GM19372 (cell line): ENCODE measurements around the gene ZKSCAN8.
"Not testable (repeated sequence)": the region's sequence is repeated elsewhere in the genome, so short reads cannot be mapped to it uniquely, and the experiment has no call there.

Source experiments
- ATAC-seq: cut with Tn5 transposase; IDR thresholded peaks from one replicate; pipeline ENCODE4 v1.9.1; 2021; ENCODE audit warnings: mild to moderate bottlenecking, low read depth, moderate library complexity; ENCODE audit not compliant: unreplicated experiment

The ZKSCAN8 gene

DNA sequence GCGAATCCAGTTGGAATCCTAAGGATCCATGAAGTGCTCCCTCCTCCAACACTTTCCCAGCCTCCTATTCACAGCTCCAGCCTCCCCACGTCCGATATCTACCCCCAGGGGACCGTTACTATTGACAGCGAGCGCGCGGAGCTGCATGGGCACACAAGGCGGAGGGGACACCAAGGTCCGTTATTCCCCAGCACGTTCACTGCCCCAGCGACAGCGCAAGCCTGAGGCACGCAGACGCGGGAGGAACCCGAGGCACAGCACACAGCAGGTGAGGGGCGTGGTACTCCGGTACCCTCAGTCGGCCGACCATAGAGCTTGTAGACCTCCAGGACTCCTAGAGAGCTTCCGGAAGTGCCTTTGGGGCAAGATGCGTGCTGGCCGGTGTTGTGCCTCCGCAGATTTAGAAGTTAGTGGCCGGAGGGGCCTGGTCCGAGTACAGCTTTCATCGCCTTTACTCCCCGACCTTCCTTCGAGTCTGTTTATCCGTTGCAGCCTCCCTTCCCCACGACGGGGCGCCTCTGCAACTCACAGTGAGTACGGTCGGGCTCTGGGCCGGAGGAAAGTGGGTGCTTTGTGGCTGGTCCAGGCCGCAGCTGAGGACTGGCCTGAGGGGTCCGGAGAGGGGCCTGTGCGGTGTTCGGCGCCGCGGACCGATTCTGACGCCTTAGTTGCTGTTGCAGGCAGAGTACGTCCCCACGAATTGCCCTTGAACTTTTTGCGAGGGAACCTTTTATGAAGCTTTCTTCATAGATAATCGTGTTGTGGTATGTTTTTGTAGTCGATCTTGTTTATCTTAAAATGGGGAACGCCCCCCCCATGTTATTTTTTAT lies at the start of gene ZKSCAN8:
TSS of gene ZKSCAN8 (plus strand) at position 384 of the 830 bp plus-strand sequence. CDS start 6,525 bp downstream, outside the sequence.
- ATAC-seq, result peak; percentile 85

DNA sequence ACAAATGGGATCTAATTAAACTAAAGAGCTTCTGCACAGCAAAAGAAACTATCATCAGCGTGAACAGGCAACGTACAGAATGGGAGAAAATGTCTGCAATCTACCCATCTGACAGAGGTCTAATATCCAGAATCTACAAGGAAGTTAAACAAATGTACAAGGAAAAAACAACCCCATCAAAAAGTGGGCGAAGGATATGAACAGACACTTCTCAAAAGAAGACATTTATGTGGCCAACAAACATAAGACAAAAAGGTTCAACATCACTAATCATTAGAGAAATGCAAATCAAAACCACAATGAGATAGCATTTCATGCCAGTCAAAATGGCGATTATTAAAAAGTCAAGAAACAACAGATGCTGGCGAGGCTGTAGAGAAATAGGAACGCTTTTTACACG lies 39.5 kb upstream of the ZKSCAN8 start:
- not testable (repeated sequence) for ATAC-seq

DNA sequence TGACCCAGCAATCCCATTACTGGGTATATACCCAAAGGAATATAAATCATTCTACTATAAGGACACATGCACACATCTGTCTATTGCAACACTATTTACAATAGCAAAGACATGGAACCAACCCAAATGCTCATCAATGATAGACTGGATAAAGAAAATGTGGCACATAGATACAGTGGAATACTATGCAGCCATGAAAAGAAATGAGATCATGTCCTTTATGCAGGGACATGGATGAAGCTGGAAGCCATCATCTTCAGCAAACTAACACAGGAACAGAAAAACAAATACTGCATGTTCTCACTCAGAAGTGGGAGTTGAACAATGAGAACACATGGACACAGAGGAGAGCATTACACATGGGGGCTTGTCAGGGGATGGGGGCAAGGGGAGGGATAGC lies 39.0 kb upstream of the ZKSCAN8 start:
- ATAC-seq, result not testable (repeated sequence)

DNA sequence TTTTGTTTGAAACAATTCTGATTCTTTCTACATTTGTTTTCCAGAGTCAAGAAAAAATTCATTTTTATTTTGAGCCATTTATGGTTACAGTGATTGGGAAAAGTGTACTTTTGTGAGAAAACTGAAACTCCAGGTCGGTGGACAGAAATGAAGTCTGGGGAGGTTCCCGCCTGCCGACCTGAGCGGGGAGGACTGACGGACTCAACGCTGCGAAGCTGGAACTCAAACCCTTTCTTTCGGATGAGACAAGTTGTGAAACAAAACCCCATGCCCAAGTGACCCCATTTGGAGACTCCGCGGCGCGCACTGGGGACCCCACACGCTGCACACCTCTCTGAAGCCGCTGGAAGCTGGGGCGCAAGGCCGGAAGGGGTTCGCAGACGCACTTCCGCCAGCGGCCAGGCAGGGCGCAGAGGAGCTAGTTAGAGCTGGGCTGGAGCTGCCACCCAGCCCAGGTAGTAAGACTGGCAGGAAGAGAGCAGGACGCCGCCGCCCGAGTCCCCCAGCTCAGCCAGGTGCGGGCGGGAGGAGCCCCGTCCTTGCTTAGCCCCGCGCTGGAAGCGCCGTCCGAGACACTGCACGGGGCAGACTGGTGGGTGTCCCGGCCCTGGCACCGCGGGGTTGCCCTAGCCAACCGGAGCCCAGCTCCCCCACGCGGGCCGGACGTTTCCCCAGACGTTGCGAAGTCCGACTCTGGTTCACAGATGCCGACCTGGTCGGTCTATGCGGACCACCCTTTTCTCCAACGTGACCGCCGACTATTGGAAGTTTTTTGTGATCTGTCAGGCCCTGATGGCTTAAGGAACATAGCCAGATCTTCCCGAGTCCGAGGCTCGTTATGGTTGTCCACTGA lies 37.1 kb upstream of the ZKSCAN8 start:
- ATAC-seq, result peak; percentile 97

DNA sequence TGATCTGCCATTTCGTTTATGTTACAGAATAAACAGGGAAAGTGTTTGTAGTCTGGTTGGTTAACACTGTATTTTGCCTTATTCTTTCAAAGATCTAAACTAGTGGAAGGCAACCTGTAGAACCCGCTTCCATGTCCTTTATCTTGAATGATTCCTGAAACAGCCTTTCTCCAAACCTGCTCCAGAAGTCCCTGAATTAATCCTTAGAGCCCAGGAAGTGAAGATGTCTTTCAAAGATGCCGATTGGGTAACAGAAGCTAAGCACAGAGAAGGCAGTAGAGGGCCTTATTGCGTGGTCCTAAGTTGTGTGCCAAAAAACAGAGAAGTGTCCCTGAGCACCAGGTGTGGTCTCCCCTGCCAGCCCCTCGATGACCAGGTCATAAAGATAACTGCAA lies 36.4 kb upstream of the ZKSCAN8 start:
- no peak for ATAC-seq

DNA sequence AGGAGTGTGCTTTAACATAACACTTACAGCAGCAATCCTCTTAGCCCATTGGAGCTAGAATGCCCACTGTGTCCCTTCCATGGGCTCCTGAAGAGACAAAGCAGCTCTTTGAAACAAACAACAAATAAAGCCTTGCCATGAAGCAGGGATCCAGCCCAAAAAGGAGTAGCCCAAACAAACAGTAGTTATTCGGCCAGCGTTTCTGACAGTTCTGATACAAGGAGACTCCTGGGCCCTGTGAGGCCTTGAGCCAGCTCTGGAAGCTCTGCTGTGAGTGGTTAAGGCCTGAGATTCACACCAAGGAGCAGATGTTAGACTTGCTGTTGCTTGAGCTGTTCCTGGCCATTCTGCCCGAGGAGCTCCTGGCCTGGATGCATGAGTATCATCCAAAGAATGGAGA lies 34.2 kb upstream of the ZKSCAN8 start:
- ATAC-seq, result no peak

DNA sequence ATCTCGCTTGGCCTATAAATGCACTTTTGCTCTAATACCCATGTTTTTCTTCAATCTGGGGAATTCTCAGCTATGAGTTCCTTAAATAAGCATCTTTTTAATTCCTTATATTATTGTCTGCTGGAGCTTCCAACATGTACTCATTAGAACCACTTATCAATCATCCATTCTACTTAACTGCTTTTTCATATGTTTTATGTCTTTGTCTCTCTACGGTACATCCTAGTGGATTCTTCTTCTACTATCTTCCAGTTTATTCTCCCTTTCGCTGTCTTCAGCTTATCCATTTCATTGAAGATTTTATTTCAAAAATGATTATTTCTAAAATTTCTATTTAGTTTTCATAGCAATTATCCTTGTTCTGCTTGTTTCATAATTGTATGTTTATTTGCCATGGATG lies 29.7 kb upstream of the ZKSCAN8 start:
- no peak for ATAC-seq

DNA sequence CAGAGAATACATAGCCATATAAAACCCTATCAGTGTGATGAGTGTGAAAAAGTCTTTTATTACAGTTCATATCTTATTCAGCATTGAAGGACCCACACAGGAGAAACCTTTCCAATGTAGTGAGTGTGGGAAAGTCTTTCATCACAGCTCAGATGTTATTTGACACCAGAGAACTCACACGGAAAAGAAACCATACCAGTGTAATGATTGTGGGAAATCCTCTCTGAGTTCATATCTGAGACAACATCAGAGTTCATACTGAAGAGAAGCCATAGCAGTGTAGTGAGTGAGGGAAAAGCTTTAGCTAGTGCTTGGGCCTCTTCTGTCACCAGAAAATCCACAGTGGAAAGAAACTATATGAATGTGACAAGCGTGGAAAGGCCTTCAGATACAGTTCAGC lies 25.9 kb upstream of the ZKSCAN8 start:
- ATAC-seq, result no peak

DNA sequence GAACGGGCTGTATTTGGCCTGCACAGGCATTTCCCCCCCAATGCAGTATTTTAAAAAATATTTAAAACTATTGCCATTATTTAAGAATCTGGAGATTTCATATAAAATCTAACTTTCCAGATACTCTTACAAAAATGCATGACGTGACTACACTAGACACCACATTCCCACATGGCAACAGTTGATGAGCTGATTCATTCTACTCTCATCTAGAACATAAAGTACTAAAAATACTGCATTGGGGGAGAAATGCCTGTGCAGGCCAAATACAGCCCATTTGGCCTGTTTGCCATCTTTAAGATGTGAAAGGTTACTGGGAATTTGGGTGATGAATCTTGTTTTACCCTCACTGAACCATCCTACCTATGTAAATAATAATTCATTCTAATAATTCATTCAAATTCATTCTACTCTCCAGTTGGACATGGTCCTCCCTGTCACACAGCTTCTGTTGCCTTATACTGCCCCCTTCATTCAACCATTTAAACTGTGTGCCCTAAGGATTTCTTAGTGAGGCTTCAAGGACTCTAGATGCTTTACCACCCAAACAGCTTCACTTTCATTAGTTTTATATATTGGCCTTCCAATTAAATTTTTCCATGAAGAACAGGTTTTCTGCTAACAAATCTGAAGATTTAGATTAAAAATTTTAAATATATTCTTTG lies 24.2 kb upstream of the ZKSCAN8 start:
- no peak for ATAC-seq

DNA sequence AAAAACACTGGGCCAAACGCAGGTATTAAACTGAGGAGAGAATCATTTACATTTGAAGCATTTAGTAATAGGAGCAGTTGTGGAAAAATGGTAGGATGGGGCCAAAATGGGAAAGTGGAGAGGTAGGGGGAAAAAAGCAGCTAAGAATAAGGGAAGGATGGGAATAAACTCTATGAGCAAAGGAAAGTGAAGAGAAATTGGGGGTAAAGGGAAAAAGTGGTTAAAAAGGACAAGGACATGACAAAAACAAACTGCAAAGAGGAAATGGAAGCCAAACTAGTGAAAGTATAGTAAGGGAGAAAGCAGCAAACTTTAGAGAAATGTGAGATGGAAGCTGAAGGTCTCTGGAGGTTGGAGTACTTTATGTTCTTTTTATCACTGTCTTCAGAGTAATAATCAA lies 23.5 kb upstream of the ZKSCAN8 start:
- no peak for ATAC-seq

DNA sequence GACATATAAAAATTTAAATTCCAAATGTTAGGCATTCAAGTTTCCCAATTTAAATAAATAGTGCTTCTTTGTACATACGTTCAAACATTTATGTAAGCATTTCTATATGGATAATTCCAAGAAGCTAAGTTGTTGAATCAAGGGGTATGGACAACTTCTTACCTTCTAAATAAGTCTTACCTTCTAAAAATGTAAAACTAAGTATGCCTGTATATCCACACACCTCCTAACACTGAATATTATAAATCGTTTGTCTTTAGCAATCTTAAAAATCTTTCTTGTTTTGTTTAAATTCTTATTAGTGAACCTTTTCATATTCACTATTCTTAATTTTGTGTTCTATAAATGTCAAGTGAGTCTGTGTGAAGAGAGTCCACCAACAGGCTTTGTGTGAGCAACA lies 19.8 kb upstream of the ZKSCAN8 start:
- ATAC-seq, result no peak

DNA sequence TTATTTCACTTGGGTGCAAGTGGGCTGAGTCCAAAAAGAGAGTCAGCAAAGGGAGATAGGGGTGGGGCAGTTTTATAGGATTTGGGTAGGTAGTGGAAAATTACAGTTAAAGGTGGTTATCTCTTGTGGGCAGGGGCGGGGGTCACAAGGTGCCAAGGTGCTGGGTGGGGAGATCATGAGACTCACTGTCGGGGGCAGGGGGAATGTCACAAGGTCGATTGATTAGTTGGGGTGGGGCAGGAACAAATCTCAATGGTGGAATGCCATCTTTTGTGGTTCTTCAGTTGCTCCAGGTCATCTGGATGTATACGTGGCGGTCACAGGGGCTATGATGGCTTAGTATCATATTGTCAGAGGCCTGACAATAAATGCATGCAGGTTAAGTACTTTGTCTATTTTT lies 19.4 kb upstream of the ZKSCAN8 start:
- ATAC-seq, result not testable (repeated sequence)

DNA sequence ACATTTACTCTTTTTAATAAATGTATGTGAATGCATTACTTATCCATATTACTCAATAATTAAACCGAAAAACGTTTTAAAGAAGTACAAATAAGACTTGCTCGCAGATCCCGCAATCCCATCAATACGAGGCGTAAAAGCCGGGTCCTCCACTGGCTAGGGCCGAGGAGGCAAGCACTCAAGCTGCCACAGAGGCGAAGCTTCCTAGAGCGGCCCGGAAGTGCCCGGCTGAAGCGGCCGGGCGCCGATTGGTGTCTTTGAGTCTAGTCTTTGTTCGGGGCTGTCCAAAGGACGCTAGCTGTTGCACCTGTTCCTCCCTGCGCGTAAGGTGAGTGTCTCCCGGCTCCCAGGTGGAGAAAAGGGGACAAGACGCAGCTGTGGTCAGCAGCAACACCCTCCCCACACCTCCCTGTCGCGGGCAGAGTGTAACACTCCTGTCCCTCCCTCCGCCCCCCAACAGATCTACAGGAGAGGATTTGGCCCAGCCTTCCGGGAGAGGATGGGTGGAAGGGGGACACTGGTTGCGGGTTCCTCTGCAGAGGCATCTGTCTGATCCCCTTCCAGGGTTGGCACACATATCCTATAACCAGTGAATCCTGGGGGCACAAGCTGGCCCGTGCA lies 17.2 kb upstream of the ZKSCAN8 start, which contains the start of gene ZSCAN16:
TSS of gene ZSCAN16 (plus strand) at position 260 of the 621 bp plus-strand sequence. CDS start 835 bp downstream, outside the sequence.
- ATAC-seq, result peak; percentile 100

DNA sequence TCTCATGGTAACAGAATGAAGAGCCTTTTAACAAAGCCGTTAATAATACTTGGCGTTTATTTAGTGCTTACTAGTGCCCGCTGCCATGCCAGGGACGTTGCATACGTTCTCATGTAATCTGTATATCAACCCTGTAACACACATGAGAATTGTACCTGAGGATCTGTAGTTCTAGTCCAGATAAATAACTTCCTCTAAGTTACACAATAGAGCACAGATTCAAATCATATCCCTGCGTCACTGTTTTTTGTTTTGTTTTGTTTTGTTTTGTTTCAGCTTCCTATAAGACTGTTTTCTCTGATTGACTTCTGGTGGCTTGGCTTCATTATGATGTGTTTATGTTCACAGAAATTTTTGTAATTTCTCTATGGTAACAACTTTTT lies 16.7 kb upstream of the ZKSCAN8 start:
- no peak for ATAC-seq

DNA sequence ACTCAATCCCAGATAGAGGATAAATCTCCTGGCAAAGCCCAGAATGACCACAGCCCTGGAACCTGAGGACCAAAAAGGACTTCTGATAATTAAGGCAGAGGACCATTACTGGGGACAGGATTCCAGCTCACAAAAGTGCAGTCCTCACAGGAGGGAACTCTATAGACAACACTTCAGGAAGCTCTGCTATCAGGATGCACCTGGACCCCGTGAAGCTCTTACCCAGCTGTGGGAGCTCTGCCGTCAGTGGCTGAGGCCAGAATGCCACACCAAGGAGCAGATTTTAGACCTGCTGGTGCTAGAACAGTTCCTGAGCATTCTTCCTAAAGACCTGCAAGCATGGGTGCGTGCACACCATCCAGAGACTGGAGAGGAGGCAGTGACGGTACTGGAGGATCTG lies 16.3 kb upstream of the ZKSCAN8 start:
- ATAC-seq, result no peak

DNA sequence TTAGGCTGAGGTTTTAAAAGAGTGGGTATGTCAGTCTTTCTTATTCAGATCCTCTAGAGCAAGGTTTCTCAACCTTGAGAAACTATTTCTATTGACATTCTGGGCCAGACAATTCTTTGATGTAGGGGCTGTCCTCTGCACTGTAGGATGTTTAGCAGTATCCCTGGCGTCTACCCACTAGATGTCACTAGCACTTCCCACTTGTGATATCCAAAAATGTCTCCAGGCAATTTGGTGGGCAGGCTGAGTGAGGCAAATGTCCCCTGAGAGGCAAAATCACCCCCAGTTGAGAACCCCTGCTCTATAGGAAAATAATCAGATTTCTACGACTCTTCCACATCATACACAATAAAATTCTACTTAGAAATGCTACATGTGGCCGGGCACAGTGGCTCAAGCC lies 7.7 kb upstream of the ZKSCAN8 start:
- no peak for ATAC-seq

DNA sequence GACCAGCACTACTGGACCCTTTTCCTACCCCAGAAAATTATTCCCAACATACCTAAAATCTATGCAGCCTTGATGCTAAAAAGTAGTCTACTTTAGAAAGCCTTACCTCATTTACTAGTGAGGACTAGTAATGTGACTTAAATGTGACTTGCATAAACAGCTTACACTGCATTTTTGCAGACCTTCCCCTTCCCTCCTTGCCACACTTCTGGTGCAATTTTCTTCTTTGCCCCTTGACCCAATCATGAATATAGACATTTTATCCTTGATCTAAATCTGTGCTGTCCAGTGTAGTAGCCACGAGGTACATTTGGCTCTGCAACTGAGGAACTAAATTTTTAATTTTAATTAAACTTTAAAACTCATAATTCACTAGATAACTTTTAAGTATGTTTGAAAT lies 7.0 kb upstream of the ZKSCAN8 start:
- no peak for ATAC-seq

DNA sequence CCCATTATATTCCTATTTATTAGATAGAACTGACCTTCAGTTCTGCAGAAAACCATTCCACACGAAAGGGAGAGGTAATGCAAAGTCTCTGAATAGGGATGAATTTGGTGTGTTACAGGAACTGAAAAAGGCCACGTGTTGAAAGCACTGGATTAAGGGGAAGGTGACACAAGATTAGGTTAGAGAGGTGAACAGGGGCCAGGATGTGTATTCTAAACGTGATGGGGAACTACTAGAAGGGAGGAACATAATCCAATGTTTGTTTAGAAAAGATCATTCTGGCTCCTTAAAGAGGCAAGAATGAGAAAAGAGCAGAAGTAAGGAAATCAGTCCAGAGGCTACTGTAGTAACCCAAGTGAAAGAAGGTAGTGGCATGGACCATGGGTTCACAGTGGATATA lies 6.3 kb upstream of the ZKSCAN8 start:
- no peak for ATAC-seq

DNA sequence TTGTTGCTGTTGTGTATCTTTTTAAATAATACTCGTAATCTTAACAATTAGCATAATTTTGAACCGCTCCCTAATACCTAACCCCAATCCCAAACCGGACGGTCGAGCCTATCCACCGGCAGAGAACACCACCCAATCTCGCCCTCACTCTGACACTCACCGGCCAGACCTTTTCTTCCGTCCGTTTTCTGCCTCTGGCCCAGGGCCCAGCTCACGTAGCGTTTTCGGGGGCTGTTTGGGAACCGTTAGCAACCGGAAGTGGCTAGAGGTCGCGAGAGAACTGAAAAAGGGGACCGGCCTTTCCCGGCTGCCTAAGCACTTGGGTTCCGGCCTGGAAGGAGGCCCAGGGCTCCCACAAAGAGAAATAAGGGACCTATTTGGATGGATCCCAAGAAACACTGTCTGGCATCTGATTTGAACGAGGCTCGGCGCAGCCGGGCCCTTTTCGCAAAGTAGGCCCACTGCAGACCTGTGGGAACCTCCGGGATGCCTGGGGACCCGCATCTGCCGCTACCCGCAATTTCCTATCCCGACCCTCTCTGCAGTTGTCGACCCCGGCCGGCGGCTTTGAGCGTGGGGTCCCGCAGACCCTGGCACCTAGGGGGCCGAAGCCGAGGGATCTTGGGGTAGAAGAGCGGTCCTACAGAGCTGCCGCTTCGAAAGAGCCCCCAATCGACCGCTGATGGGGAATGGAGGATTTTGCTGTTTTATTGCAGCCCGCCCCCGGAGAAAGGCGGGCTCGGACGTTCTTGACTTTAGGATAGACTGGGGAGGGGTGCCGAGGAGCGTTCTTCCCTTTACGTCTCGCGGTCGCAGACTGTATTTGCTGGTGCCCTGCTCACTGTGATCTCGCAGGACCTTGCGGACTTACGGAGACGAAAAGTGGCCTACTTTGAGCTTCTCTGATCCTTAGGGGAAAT lies 4.8 kb upstream of the ZKSCAN8 start:
- ATAC-seq, result peak; percentile 63
